ENCODE measurements around the gene MCM8.

GRCh38 chr20:5989539-5989938, 39.1 kb downstream of the MCM8 start:
- TF ChIP-seq EZH2 (IDR thresholded peaks at IDR 0.05; ENCODE audit: borderline replicate concordance, low read depth, low read length, severe bottlenecking) (no peak), CTCF (IDR thresholded peaks at IDR 0.05; ENCODE audit: borderline replicate concordance, extremely low read depth, low read length, poor library complexity, severe bottlenecking) (no peak)
